A673 (cell line): Measurements from ENCODE around the gene ADSS2.

ENCODE experiments used
- CTCF ChIP-seq: fragments of 300-800, 200-600 bp; sonication (generic); conservative IDR thresholded peaks from 2 replicates; pipeline ENCODE4 v1.5.1; 2017; ENCODE audit warnings: low read depth, mild to moderate bottlenecking, antibody characterized with exemption, low read length, moderate library complexity, mixed read lengths
- EZH2 ChIP-seq: fragments of 200-600 bp; sonication (generic); IDR thresholded peaks from 2 replicates; pipeline ENCODE4 v1.6.1; 2017; ENCODE audit warnings: borderline replicate concordance, low read depth, mild to moderate bottlenecking, mixed read lengths, antibody characterized with exemption, low read length; ENCODE audit not compliant: poor library complexity, severe bottlenecking

- TF ChIP-seq CTCF (no peak), EZH2 (no peak)
These were observed 29.5 kb downstream of the ADSS2 start for GRCh38 chr1:244422174-244422573.
